ENCODE measurements around the gene ANKIB1. TPM values are rescaled to one million over a fixed set of nuclear protein-coding genes. Genes with fewer than 3 reads are reported as not detected.

Gene ANKIB1
- polyA plus RNA-seq, 1 donor: 38.2 TPM

DNA sequence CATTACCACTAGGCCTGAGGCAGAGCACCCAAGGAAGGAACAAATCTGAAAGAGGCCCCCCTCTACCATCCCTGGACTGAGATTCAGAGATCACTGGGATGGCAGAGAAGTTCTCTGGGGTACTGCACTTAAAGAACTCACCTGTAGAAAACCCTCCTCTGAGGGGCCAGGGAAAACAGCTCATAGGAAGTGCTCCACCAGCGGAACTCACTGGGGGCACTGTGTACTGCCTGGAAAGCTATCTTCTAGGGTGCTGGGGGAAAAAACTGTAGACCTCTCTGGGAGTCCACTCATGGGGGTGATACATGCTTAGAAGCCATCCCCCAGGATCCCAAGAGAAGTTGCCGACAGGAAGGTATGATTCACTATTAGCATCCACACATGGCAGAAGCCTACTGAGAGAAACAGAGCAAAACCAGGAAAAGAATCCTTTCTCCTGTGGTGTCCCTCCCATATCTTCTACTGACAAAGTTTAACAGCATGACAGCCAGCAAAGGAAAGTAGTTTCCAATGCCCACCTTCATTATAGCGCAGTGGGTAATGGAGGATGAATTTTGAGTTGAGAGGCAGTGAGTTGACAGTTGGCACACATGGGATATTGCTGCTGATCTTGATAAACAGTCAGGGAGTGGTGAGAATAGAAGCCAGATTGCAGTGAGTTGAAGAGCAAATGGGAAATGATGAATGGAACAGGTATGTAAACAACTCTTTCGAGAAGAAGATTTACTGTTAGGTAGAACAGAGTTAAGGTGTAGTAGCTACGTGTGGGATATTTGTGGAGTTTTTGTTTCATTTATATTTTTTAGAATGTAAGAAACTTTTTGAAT lies 20.9 kb downstream of the ANKIB1 start:
- Histone ChIP-seq H3K36me3 (ENCODE audit: control insufficient read depth, insufficient read depth, low read length) (peaks cover 3% of the 10 kb centered on the region), H3K4me3 (ENCODE audit: low read length) (no peak overlapping the region), H3K9me3 (ENCODE audit: control insufficient read depth, low read depth, low read length) (peaks cover 3% of the 10 kb centered on the region), H3K4me1 (ENCODE audit: control insufficient read depth, insufficient read depth, low read length) (no peaks in the 10 kb centered on the region), H3K27me3 (ENCODE audit: control insufficient read depth, insufficient read depth, low read length) (no peaks in the 10 kb centered on the region), H3K27ac (ENCODE audit: low read length) (no peak overlapping the region)
- no CpG with 5 or more reads among the region's 5 CpGs for WGBS (ENCODE audit: insufficient coverage, low lambda C conversion rate)
- no peak for DNase-seq

DNA sequence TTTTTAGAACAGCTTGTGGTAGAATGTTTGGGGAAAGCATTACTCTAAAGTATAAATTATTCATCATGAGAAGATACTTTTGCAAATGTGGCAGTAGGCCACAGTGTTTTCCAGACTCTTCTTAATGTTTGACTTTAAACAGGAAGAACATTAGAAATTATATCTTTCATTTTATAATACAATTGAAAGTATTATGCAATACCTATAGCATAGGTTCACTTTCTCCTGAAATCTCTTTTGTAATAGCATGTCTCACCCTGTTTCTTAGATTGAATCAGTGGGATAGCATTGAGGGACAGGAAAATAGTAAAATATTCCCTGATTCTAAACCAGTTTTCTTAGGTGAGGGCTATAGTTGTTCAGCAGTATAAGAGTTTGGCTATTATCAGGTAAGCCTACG lies 23.1 kb downstream of the ANKIB1 start:
- no peak for DNase-seq
- Histone ChIP-seq H3K27ac (ENCODE audit: low read length) (no peak overlapping the region), H3K36me3 (ENCODE audit: control insufficient read depth, insufficient read depth, low read length) (peaks cover 3% of the 10 kb centered on the region), H3K27me3 (ENCODE audit: control insufficient read depth, insufficient read depth, low read length) (no peaks in the 10 kb centered on the region), H3K4me1 (ENCODE audit: control insufficient read depth, insufficient read depth, low read length) (no peaks in the 10 kb centered on the region), H3K9me3 (ENCODE audit: control insufficient read depth, low read depth, low read length) (peaks cover under 1% of the 10 kb centered on the region), H3K4me3 (ENCODE audit: low read length) (no peak overlapping the region)
- WGBS (ENCODE audit: insufficient coverage, low lambda C conversion rate): 100% methylated on average over 1 of the region's 1 CpG

DNA sequence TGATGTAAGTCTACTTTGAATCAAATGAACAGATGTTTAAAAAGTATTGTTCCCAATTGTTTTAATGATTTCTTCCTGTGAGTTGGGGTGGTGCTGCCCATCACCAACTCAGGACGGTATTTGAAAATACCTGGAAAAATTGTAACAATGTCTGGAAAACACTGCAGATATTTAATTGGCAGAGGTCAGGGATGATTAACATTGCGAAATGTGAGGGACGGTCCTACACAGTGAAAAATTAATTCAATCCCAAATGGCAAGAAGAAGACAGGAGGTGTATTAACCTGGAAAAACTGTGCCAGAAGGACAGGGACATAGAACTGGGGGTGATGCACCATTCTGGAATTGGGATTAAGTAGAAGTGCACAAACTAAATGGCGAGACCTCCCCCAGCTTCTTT lies 29.6 kb downstream of the ANKIB1 start:
- no peaks in the 10 kb centered on the region for H3K36me3 ChIP-seq (ENCODE audit: control insufficient read depth, insufficient read depth, low read length)
- H3K27ac ChIP-seq (ENCODE audit: low read length): no peak overlapping the region
- no peaks in the 10 kb centered on the region for H3K4me1 ChIP-seq (ENCODE audit: control insufficient read depth, insufficient read depth, low read length)
- WGBS (ENCODE audit: insufficient coverage, low lambda C conversion rate): 100% methylated on average over 2 of the region's 4 CpGs
- peaks cover 2% of the 10 kb centered on the region for H3K9me3 ChIP-seq (ENCODE audit: control insufficient read depth, low read depth, low read length)
- DNase-seq: no peak
- no peak overlapping the region for H3K4me3 ChIP-seq (ENCODE audit: low read length)
- H3K27me3 ChIP-seq (ENCODE audit: control insufficient read depth, insufficient read depth, low read length): no peaks in the 10 kb centered on the region

DNA sequence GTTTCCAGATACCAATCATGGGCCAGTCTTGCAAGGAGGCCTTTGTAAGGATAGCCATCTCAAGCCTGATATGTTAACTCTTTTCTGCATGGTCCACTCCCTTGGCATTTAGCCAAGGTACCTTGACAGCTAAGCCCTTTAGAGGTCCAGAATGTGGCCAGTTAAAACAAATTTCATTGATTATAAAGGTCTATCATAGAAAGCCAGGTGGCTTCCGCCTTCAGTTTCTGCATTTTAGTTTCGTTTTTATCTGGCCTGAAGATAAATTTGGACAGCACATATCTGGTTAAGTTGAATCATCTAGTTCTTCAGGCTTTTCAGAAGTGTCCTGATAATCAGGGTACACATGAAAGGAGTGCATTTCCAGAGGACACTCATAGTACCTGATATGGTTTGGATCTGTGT lies 30.7 kb downstream of the ANKIB1 start:
- Histone ChIP-seq H3K4me3 (ENCODE audit: low read length) (no peak overlapping the region), H3K9me3 (ENCODE audit: control insufficient read depth, low read depth, low read length) (peaks cover 2% of the 10 kb centered on the region), H3K4me1 (ENCODE audit: control insufficient read depth, insufficient read depth, low read length) (no peaks in the 10 kb centered on the region), H3K36me3 (ENCODE audit: control insufficient read depth, insufficient read depth, low read length) (no peaks in the 10 kb centered on the region), H3K27ac (ENCODE audit: low read length) (no peak overlapping the region), H3K27me3 (ENCODE audit: control insufficient read depth, insufficient read depth, low read length) (no peaks in the 10 kb centered on the region)
- 100% methylated on average over 2 of the region's 2 CpGs for WGBS (ENCODE audit: insufficient coverage, low lambda C conversion rate)
- DNase-seq: no peak

DNA sequence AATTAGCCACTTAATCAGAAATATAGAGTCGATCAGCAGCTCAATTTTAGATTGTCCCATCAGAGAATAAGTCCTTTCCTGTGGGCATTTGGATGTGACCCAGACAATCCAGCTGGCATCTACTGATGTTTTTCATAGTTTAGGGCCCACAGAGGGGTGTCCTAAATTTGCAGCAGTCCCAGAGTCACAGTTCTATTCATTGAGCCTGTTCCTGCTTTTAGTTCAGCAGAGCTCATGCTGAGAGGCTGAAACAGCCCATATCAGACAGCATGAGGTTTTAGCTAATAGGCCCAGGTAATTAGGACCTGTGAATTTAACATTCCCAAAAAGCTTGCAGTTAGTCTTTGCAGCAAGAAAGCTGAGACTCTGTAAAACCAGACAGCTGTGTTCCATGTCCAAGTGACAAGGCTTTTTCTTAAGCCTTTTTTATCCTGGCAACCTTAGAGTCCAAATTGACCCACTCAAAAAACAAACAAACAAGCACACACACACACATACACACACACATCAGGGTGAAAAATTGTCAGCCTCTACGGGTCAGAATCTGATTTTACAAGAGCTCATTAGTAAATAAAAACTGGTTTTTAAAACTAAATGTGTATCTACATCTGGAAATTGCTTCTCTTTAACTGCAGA lies 33.7 kb downstream of the ANKIB1 start:
- H3K4me1 ChIP-seq (ENCODE audit: control insufficient read depth, insufficient read depth, low read length): no peaks in the 10 kb centered on the region
- no peaks in the 10 kb centered on the region for H3K36me3 ChIP-seq (ENCODE audit: control insufficient read depth, insufficient read depth, low read length)
- no CpG with 5 or more reads among the region's 2 CpGs for WGBS (ENCODE audit: insufficient coverage, low lambda C conversion rate)

DNA sequence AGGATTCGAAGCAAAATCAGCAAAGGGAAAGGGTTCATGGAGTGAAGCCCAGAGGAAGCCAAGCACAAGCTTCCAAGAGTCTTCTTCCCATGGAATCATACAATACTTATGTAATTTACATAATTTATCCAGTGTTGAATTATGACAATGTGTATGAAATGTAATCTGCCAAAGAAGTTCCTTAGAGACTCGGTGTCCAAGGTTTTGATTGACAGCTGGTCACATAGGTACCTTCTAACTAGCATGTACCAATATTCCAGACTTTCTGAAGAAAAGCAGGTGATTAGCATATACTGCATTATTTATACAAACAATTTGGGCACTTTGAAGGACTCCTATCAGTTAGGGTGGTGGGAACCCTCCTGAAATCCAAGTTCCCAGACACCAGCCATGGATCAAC lies 35.3 kb downstream of the ANKIB1 start:
- H3K4me3 ChIP-seq (ENCODE audit: low read length): no peak overlapping the region
- no CpG with 5 or more reads among the region's 2 CpGs for WGBS (ENCODE audit: insufficient coverage, low lambda C conversion rate)
- H3K27me3 ChIP-seq (ENCODE audit: control insufficient read depth, insufficient read depth, low read length): no peaks in the 10 kb centered on the region
- DNase-seq: no peak
- H3K9me3 ChIP-seq (ENCODE audit: control insufficient read depth, low read depth, low read length): peaks cover 2% of the 10 kb centered on the region
- H3K27ac ChIP-seq (ENCODE audit: low read length): no peak overlapping the region
- H3K36me3 ChIP-seq (ENCODE audit: control insufficient read depth, insufficient read depth, low read length): no peaks in the 10 kb centered on the region
- no peaks in the 10 kb centered on the region for H3K4me1 ChIP-seq (ENCODE audit: control insufficient read depth, insufficient read depth, low read length)

More for the DNA sequence above, 33.7 kb downstream of the ANKIB1 start:
- Histone ChIP-seq H3K27ac (ENCODE audit: low read length) (no peak overlapping the region), H3K9me3 (ENCODE audit: control insufficient read depth, low read depth, low read length) (peaks cover 2% of the 10 kb centered on the region), H3K4me3 (ENCODE audit: low read length) (no peak overlapping the region), H3K27me3 (ENCODE audit: control insufficient read depth, insufficient read depth, low read length) (no peaks in the 10 kb centered on the region)
- no peak for DNase-seq

DNA sequence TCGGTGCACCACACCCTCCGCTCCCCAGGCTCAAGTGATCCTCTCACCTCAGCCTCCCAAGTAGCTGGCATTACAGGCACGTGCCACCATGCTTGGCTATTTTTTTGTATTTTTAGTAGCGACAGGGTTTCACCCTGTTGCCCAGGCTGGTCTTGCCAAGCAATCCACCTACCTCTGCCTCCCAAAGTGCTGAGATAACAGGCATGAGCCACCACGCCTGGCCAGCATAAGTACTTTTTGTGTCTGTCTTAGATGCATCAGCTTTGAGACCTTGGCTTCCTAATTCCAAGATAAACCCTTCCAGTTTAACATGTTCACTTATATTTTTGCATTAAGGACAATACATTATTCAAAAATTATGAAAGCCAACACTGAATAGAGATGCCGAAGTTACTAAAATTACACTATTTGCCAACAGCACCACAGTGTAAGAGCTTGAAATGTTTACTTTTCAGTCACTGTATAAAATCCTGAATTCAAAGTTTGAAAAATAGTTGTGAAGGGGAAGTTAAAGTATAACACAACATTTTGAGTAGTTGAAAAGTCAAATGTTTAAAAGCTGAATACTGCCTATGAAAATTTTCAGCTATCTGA lies 36.5 kb downstream of the ANKIB1 start:
- peaks cover 2% of the 10 kb centered on the region for H3K9me3 ChIP-seq (ENCODE audit: control insufficient read depth, low read depth, low read length)
- no peak overlapping the region for H3K4me3 ChIP-seq (ENCODE audit: low read length)
- WGBS (ENCODE audit: insufficient coverage, low lambda C conversion rate): no CpG with 5 or more reads among the region's 6 CpGs
- no peaks in the 10 kb centered on the region for H3K27me3 ChIP-seq (ENCODE audit: control insufficient read depth, insufficient read depth, low read length)
- DNase-seq: no peak
- H3K27ac ChIP-seq (ENCODE audit: low read length): no peak overlapping the region
- H3K4me1 ChIP-seq (ENCODE audit: control insufficient read depth, insufficient read depth, low read length): no peaks in the 10 kb centered on the region
- no peaks in the 10 kb centered on the region for H3K36me3 ChIP-seq (ENCODE audit: control insufficient read depth, insufficient read depth, low read length)

DNA sequence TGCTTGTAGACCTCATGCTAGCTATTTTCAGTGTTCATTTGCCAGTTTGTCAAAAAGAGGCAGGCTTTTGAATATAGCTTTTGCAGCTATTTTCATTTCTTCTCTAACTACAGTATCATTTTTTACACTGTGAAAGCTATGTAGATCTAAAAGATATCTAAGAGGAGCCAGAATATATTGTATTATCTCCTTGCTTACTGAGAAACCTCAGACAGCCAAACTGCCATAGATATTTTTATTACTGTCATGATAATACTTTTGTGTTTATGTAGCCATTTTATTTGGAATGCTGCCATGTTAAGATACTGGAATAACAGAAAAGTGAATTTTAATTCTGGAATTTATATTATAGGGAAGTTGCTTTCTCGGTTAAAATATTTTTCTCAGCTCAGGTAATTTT lies 37.2 kb downstream of the ANKIB1 start:
- no CpG with 5 or more reads among the region's 1 CpG for WGBS (ENCODE audit: insufficient coverage, low lambda C conversion rate)
- no peak overlapping the region for H3K27ac ChIP-seq (ENCODE audit: low read length)
- peaks cover 2% of the 10 kb centered on the region for H3K9me3 ChIP-seq (ENCODE audit: control insufficient read depth, low read depth, low read length)

DNA sequence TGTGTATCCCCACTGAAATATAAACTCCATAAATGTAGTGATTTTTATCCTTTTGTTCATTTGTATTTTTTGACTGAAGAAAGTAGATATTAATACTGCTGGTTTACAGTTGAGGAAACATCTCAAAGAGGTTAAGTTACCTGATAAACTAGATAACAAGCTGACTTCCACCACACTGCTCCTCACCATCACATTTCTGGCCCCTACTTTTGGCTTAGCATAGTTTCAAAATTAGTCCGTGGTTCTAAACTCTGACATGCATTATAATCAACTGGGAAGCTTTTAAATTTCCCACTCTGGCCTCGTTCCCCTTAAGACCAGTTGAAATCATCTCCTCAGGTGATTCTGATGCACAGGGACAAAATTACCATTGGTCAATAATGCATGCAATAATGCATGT lies 43.5 kb downstream of the ANKIB1 start:
- WGBS (ENCODE audit: insufficient coverage, low lambda C conversion rate): no CpG with 5 or more reads among the region's 2 CpGs
- Histone ChIP-seq H3K36me3 (ENCODE audit: control insufficient read depth, insufficient read depth, low read length) (no peaks in the 10 kb centered on the region), H3K4me1 (ENCODE audit: control insufficient read depth, insufficient read depth, low read length) (peaks cover 6% of the 10 kb centered on the region), H3K27ac (ENCODE audit: low read length) (no peak overlapping the region), H3K27me3 (ENCODE audit: control insufficient read depth, insufficient read depth, low read length) (no peaks in the 10 kb centered on the region), H3K4me3 (ENCODE audit: low read length) (no peak overlapping the region), H3K9me3 (ENCODE audit: control insufficient read depth, low read depth, low read length) (no peaks in the 10 kb centered on the region)
- DNase-seq: no peak

More for the DNA sequence above, 37.2 kb downstream of the ANKIB1 start:
- Histone ChIP-seq H3K27me3 (ENCODE audit: control insufficient read depth, insufficient read depth, low read length) (no peaks in the 10 kb centered on the region), H3K4me3 (ENCODE audit: low read length) (no peak overlapping the region), H3K36me3 (ENCODE audit: control insufficient read depth, insufficient read depth, low read length) (no peaks in the 10 kb centered on the region), H3K4me1 (ENCODE audit: control insufficient read depth, insufficient read depth, low read length) (no peaks in the 10 kb centered on the region)
- DNase-seq: no peak

DNA sequence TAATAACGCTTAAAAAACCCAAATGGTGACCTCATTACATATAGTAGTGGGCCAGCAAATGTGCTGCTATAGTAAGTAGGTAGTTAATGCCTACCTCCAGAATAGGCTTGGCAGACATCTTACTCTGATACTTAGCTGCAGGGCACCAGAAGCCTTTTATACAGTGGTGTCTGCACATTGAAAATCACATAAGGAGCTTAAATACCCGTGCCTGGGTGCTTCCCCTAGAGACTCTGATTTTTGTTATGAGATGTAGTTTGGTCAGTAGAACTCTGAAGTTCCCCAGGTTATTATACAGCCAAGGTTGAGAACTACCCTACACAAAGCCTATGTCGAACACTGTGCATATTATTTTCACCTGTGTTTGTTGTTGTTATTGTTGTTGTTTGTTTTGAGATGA lies 47.2 kb downstream of the ANKIB1 start:
- Histone ChIP-seq H3K27ac (ENCODE audit: low read length) (peak overlapping the region; percentile 67), H3K4me3 (ENCODE audit: low read length) (no peak overlapping the region), H3K36me3 (ENCODE audit: control insufficient read depth, insufficient read depth, low read length) (no peaks in the 10 kb centered on the region), H3K27me3 (ENCODE audit: control insufficient read depth, insufficient read depth, low read length) (no peaks in the 10 kb centered on the region), H3K9me3 (ENCODE audit: control insufficient read depth, low read depth, low read length) (no peaks in the 10 kb centered on the region), H3K4me1 (ENCODE audit: control insufficient read depth, insufficient read depth, low read length) (peaks cover 22% of the 10 kb centered on the region)
- no peak for DNase-seq
- WGBS (ENCODE audit: insufficient coverage, low lambda C conversion rate): 80% methylated on average over 1 of the region's 3 CpGs
